ENCODE data around the gene LCN6.

DNA sequence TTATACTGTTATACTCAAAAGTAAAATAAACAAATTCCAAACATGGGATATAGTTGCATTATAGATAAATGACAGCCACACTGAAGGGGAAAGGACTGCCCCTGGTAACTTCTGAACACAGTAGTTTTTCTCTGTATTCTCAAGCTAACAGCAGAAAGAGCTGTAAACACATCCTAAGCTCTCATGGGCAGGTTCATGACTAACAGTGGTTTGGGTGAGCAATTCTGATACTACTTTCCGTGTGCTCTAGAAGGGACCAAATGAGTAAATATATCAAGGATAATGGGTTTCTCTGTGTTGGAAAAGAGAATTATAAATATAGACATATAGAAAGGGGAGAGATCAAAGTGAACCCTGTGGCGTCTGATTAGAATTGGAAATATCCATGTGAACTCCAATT lies 2.2 kb upstream of the LCN6 start:
- TF ChIP-seq, protein P1, sequence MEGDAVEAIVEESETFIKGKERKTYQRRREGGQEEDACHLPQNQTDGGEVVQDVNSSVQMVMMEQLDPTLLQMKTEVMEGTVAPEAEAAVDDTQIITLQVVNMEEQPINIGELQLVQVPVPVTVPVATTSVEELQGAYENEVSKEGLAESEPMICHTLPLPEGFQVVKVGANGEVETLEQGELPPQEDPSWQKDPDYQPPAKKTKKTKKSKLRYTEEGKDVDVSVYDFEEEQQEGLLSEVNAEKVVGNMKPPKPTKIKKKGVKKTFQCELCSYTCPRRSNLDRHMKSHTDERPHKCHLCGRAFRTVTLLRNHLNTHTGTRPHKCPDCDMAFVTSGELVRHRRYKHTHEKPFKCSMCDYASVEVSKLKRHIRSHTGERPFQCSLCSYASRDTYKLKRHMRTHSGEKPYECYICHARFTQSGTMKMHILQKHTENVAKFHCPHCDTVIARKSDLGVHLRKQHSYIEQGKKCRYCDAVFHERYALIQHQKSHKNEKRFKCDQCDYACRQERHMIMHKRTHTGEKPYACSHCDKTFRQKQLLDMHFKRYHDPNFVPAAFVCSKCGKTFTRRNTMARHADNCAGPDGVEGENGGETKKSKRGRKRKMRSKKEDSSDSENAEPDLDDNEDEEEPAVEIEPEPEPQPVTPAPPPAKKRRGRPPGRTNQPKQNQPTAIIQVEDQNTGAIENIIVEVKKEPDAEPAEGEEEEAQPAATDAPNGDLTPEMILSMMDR (IDR thresholded peaks at IDR 0.05), result no peak
- no peak for TF ChIP-seq POLR2AphosphoS5 (IDR thresholded peaks at IDR 0.05)

All from prostate gland (tissue), 2 donors.